Epidermal melanocyte (primary cell): ENCODE data around the gene MUC4.
"Not testable (repeated sequence)": the region's sequence is repeated elsewhere in the genome, so short reads cannot be mapped to it uniquely, and the experiment has no call there.

ENCODE experiments used
- DNase-seq: peaks from one replicate; pipeline ENCODE4 v3.0.0; 2011; ENCODE audit warnings: low spot score; ENCODE audit not compliant: insufficient read length

Gene MUC4

GRCh38 chr3:195761123-195761566, 50.6 kb downstream of the MUC4 start:
- peak; percentile 13 for DNase-seq

GRCh38 chr3:195760345-195761122, 51.2 kb downstream of the MUC4 start:
- no peak for DNase-seq

GRCh38 chr3:195758721-195759353, 52.9 kb downstream of the MUC4 start:
- DNase-seq = no peak

- DNase-seq = no peak
These were observed 53.9 kb downstream of the MUC4 start for GRCh38 chr3:195757827-195758226.

GRCh38 chr3:195757438-195757770, 54.3 kb downstream of the MUC4 start:
- no peak for DNase-seq

- no peak for DNase-seq
These were observed 55.7 kb downstream of the MUC4 start for GRCh38 chr3:195755791-195756676.

- DNase-seq = no peak
These were observed 56.3 kb downstream of the MUC4 start for GRCh38 chr3:195755391-195755790.

GRCh38 chr3:195754906-195755305, 56.8 kb downstream of the MUC4 start:
- no peak for DNase-seq

GRCh38 chr3:195754141-195754540, 57.6 kb downstream of the MUC4 start:
- no peak for DNase-seq

- no peak for DNase-seq
These were observed 58.1 kb downstream of the MUC4 start for GRCh38 chr3:195753581-195753980.

GRCh38 chr3:195752546-195753331, 59.0 kb downstream of the MUC4 start:
- DNase-seq = no peak

GRCh38 chr3:195752066-195752465, 59.7 kb downstream of the MUC4 start:
- no peak for DNase-seq

GRCh38 chr3:195751560-195751959, 60.2 kb downstream of the MUC4 start:
- DNase-seq = no peak

GRCh38 chr3:195750797-195751520, 60.8 kb downstream of the MUC4 start:
- DNase-seq = no peak

- DNase-seq = not testable (repeated sequence)
These were observed 62.6 kb downstream of the MUC4 start for GRCh38 chr3:195749101-195749500.

- DNase-seq = no peak
These were observed 63.1 kb downstream of the MUC4 start for GRCh38 chr3:195748661-195749060.

GRCh38 chr3:195746751-195747150, 65.0 kb downstream of the MUC4 start:
- DNase-seq = no peak

- no peak for DNase-seq
These were observed 65.4 kb downstream of the MUC4 start for GRCh38 chr3:195746346-195746745.

GRCh38 chr3:195744437-195744836, 67.3 kb downstream of the MUC4 start:
- DNase-seq = no peak

- DNase-seq = no peak
These were observed 72.1 kb downstream of the MUC4 start for GRCh38 chr3:195739561-195740111.
